HG03378 (cell line): ENCODE measurements around the gene TSPAN14.

Source experiments
- ATAC-seq: cut with Tn5 transposase; IDR thresholded peaks from one replicate; pipeline ENCODE4 v1.9.1; 2021; ENCODE audit warnings: mild to moderate bottlenecking, moderate library complexity; ENCODE audit not compliant: unreplicated experiment

TSPAN14 gene

GRCh38 chr10:80580638-80581468, 126.7 kb downstream of the TSPAN14 start:
- no peak for ATAC-seq

GRCh38 chr10:80581469-80581835, 127.3 kb downstream of the TSPAN14 start:
- no peak for ATAC-seq

DNA sequence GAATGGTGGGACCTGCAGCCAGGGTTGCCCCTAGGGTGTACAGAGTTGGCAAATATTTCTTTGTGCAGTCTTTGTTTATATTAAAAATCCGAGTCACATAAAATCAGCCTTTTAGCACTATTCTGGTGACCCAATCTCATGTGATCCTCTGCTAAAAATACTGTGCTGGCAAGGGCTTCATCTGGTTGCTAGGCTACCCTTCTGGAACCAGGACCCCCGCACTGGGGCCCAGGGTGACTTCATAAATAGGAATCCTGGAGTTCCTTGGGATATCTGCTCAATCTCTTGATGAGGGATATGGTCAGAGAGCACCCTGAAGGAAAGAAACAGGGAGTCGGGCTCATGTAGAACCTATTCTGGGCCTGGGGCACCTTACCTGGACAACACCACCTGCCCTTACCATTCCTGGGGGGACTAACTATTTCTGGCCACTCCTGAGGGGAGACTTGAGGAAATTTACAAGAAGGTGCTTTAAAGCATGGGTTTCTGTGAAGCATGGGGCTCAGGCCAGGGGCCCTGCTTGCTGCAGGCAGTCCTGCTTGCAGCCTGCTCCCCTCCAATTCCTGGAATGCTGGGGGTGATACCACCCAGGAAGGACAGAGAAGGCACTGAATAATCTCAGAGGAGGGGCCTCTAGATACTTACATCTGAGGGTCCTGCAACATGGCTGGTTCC, 128.3 kb downstream of the TSPAN14 start:
- ATAC-seq, result no peak
